GM19351 (cell line): Measurements from ENCODE around the gene ASIC2.

Experiments
- ATAC-seq: cut with Tn5 transposase; IDR thresholded peaks from one replicate; pipeline ENCODE4 v1.9.1; 2021; ENCODE audit warnings: mild to moderate bottlenecking, moderate library complexity; ENCODE audit not compliant: unreplicated experiment

ASIC2 gene

DNA sequence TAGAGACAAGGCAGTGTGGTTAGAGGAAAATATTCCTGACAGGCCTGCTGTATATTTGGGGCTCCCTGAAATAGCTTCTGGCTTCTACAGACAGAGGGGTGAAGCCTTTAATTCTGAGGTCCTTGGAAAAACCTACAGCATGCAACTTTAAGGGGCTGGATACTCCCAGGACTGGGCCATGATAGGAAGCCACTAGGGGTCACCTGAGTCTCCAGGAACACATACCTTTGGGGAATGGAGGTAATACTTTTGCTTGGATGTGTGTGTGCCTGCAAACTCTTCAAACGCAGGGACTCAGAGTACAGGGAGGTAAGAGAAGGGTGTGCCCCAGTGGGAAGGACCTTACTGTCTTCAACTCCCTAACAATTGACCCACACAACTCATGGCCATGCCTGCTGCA is 4.1 kb downstream of the ASIC2 start:
- no peak for ATAC-seq

DNA sequence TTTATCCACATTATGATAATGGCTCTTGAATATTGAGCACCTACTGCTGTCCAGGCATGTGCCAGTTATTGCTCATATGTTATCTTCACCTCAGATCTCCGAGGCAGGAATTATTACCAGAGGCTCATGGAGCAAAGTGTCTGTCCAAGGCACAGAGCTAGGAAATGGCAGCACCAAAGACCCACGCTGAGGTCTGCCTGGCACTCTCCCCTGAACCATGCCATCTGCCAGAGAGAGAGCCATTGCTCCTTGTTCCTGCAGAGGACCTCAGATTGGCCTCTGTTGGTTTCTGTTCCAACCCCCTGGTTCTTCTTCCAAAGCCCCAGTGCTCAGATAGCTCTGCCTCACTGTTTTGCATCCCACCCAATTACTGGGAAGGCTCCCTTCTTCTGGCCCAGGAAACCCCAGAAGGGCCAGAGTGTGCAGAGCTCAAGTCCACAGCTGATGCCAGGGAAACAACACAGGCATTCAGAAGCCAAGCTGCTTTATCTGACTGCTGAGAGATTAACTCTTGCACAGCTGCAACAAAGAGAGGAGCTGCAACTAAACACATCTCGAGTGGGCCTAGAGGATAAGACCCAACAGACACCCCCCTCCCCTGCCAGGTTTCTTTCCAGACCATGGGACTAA is 5.9 kb downstream of the ASIC2 start:
- ATAC-seq, result no peak

GRCh38 chr17:33285413-33285812 is 7.7 kb downstream of the ASIC2 start:
- ATAC-seq, result no peak

DNA sequence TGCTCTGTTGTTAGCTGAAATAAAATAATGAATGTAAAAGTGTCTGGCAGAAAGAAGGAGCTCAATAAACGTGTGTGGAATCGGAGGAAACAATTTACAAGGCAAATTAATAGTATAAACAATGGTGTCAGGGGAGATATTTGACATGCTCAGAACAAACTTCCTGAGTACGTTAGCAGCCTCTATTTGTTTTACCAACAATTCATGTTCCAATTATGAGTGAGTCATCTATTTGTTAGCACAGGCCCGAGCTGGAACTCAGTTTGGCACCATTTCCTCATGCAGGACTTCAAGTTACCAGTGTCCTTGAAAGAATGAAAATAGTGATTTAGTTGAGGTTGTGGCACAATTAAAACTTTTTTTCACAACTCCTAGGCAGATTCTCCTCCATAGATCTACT is 9.1 kb downstream of the ASIC2 start:
- ATAC-seq, result no peak

DNA sequence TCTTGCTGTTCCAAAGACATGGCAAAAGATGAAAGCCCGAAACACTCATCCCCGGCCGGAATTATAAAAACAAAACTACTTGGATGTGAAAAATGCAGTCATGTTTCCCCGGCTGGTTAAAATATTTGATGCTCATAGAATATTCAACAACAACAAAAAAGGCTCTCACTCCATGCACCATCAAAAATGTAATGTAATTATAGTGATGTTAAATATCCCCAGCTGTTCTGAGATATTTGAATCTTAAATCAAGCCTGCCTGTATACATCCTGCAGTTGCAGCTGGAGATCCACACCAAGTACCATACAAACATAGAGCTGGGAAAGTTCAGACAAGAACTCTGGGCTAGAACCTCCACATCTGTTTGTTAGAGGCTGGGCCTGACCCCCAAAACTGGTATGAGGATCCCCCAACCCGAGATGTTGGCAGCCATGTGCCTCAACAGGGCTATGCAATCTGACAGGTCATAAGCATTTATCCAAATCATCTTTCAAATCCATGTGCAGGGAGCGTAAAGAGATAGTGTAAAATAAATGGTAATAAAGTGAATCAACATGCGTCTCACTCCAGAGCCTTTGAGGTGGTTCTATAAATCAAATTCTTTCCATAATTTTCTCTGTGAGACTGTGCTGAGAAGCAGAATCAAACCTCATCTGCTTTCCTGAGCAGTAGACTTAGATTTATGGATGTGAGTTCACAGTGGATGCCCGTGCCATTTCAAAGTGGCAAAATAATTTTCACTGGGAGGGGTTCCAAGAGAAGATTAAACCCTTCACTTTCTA is 12.7 kb downstream of the ASIC2 start:
- no peak for ATAC-seq

DNA sequence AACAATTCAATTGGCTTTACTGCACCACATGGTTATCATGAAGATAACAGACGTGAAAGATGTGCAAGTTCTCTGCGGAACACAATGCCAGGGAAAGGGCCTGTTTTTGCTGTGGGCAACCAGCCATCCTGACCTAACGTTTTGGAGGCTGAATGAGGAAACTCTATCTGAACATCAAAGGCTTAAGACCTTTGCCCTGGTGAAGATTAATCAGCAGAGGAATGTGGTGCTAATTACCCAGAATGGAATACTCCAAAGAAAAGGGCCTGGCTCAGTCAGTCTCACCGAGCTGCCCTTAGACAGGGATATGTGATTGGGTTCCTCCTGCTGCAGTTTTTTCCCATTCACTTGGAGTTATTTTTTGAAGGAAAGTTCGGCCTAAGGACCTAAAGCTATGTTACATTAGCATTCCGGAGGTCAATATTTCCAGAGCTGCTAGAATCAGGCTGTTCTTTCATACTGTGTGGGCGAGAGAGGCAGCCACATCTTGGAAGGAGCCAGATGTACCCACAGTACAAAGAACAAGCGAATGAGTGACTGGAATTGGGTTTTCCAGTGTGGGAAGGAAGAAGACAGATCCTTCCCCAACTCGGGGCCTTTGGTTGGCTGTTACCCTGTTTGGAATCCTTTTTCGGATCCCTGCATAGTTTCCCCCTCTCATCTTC is 15.5 kb downstream of the ASIC2 start:
- ATAC-seq, result no peak

- ATAC-seq, result no peak
Measured at GRCh38 chr17:33273743-33274410, 19.2 kb downstream of the ASIC2 start.

DNA sequence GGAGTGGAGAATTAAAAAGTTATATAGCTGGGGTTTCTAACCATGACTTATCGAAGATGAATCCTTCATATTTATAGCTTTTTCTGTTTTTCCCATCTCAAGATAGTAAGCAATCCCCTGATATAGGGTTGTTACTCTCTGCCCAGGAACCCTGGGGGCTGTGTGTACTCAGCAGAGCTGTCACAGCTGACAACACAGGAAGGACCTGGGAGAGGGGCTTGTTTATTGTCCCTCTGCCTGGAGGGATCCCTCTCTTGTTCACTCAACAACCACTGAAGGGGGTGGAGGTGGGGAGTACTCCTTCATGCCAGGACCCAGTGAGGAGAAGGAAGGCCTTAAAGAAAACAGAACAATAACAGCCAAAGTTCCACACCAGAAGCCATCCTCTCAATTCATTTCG is 19.8 kb downstream of the ASIC2 start:
- ATAC-seq, result no peak

DNA sequence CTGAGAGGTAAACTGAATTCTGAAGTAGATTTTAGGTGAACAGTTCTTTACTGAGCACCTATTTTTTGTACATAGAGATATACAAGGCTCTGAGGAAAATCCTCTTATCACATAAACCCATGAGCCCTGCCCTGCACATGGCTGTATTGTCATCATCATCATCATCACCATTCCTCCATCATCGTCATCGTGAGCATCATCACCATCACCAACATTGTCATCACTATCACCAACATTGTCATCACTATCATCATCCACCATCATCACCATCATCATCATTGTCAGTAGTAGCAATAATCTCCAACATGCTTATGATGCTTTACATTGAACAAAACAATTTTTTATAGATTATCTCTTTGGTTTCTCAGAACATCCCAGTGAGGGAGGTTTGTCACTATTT is 20.7 kb downstream of the ASIC2 start:
- no peak for ATAC-seq

DNA sequence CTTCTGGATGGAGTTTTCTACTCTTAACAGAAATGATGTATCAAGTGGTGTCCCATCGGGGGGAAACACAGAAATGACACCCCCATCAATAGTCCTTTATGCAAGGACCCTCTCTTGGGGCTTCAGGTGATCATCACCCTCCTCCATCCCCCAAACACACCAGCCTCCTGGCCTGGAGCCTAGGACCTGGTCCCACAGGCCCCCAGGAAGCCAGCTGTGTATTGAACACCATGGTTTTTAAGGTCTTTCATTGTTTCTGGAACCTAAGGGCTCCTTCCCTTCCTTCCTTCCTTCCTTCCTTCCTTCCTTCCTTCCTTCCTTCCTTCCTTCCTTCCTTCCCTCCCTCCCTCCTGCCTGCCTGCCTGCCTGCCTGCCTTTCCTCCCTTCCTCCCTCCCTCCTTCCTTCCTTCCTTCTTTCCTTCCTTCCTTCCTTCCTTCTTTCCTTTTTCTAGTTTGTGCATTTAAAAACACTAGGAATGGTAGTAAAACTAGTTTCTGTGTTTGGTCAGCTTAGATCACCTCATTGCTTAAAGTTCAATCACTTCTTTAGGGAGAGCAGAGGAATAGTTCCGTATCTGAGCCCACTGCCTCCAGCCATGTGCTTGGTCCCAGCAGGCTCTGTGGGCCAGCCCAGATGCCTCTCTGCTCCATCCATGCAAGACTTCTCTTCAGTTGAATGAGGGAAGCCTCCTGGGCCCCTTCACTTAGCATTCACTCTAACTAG is 23.6 kb downstream of the ASIC2 start:
- no peak for ATAC-seq

- no peak for ATAC-seq
Measured at GRCh38 chr17:33267851-33268548, 25.1 kb downstream of the ASIC2 start.

GRCh38 chr17:33267271-33267790 is 25.8 kb downstream of the ASIC2 start:
- ATAC-seq, result no peak

DNA sequence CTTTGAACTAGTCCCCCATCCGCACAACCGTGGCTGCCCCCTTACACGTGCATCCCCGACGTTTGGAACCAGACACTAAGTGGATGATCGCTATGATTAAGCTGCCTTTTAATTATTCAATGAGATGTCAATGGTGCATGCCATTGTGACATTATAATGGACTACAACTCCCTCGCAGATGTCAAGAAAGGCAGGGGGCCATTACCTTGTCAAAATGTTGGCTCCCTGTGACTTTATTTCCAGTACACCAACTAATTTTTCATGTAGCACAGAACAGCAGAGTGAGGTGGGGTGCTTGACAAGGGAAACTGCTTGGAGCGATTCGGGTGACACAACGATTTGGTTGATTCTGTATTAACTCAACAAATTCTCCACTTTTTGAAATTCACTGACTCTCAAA is 26.5 kb downstream of the ASIC2 start:
- no peak for ATAC-seq

DNA sequence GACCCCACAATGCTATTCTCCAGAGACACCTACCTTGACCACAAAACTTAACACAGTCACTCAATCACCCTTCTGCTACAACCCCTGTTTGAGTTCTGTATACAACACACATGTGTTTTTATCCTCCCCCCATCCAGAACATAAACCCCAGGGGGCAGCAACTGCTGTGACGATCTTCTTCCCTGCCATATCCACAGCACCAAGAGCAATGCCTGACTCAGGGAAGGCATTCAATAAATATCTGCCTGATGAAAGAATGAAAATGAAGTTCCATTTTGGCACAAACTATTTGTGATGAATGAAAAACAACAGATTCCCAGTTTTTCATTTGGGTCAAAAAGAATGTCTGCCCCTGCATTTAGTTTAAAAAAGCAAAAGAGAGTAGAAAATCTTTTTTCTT is 27.0 kb downstream of the ASIC2 start:
- no peak for ATAC-seq

- no peak for ATAC-seq
Measured at GRCh38 chr17:33263396-33263795, 29.7 kb downstream of the ASIC2 start.

DNA sequence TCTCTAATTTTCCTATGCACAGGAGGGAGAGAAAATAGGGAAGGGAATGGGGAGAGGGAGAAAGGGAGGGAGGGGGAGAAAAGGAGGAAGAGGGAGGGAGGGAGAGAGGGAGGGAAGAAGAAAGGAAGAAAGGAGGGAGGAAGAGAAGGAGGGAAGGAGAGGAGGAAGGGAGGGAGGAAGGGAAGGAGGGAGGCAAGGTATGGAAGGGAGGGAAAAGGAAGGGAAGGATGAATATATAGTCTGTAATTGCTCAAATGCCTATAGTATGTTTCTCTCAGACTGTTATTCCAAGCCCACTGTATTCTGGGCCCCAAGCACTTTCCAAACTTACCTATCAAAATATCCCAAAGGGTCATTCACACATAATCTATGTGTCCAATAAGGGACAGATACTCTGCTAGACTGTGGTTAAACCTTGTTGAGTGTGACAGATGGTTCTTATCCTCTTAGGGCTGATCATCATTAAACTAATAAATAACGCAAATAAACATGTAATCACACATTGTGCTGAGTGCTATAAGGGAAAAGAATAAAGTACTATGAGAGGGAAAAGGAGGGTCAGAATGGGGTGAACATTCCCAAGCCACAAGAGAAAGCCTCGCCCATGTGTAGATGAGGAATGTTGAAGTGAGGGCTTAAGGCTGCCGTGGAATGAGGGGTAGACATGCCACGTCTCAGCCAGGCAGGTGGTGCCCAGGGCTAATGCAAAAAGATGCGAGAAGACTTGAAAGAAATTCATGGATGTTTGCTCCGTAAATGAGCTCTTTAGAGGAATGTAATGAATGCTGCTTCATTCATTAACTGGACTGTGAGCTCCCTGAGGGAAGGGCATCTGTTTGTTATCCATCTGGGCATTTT is 30.6 kb downstream of the ASIC2 start:
- no peak for ATAC-seq

DNA sequence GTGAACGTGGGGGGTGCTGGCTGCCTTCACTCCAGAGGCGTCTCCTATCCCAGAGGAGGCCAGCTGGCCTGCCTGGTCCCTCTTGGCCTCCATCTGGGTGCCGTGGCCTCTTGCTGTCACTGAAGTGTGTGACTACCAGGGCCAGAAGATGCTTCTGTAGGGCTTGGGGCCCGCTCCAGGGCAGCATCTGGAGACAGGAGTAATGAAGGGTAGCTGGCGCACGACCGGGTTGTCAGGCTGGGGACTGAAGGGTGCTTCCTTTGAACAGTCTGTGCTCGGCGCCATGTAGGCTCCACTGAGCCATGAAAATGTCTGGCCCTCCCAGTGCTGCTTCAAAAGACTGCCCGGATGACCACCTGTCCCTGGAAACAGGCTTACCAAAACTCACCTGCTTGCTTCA is 31.3 kb downstream of the ASIC2 start:
- ATAC-seq, result no peak

- ATAC-seq, result no peak
Measured at GRCh38 chr17:33260638-33261037, 32.5 kb downstream of the ASIC2 start.

DNA sequence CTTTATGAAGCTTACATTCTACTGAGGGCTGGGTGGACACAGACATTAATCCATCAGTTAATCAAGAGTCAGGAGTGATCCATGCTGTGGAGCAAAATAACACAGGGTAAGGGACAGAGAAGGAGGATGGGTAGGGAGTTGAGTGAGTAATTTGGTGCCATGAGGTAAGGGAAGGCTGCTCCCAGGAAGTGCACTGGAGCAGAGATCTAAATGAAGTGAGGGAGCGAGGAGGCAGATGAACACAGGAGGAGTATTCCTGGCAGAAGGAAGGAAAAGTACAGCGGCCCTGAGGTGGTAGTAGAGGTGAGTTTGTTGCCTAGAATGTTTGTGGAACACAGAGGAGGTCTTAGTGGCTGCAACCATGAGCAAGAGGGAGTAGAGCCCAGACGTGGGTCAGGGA is 34.8 kb downstream of the ASIC2 start:
- ATAC-seq, result no peak
